MM.1S (cell line): ENCODE results near the gene MLPH.

Experiments
- CTCF ChIP-seq: fragments of 300-600 bp; sonication (generic); IDR thresholded peaks from 2 replicates; pipeline ENCODE4 v1.5.1; 2016; ENCODE audit warnings: antibody characterized with exemption, low read length, mixed read lengths
- EZH2phosphoT487 ChIP-seq: fragments of 300-600 bp; sonication (generic); IDR thresholded peaks from 2 replicates; pipeline ENCODE4 v1.6.1; 2018; ENCODE audit warnings: antibody characterized with exemption, low read length

GRCh38 chr2:237438080-237438940 is 48.7 kb upstream of the MLPH start:
- TF ChIP-seq CTCF (no peak), EZH2phosphoT487 (no peak)
